ENCODE measurements around the gene FBLN1. TPM values are rescaled to one million over a fixed set of nuclear protein-coding genes. Genes with fewer than 3 reads are reported as not detected.

Gene FBLN1
- total RNA-seq, 1 donor: 256 TPM

- TF ChIP-seq CTCF (IDR thresholded peaks at IDR 0.05; ENCODE audit: insufficient read depth, low read depth, low read length): no peak
- no peak for DNase-seq (ENCODE audit: low read depth)
- no peak overlapping the region for H3K4me3 ChIP-seq (ENCODE audit: low read depth, low read length)
These were observed 43.8 kb downstream of the FBLN1 start for GRCh38 chr22:45546333-45547015.

- no peak for TF ChIP-seq CTCF (IDR thresholded peaks at IDR 0.05; ENCODE audit: insufficient read depth, low read depth, low read length)
- no peak overlapping the region for H3K4me3 ChIP-seq (ENCODE audit: low read depth, low read length)
- DNase-seq (ENCODE audit: low read depth): no peak
These were observed 44.3 kb downstream of the FBLN1 start for GRCh38 chr22:45547016-45547345.

GRCh38 chr22:45547731-45548130 is 45.0 kb downstream of the FBLN1 start:
- H3K4me3 ChIP-seq (ENCODE audit: low read depth, low read length): no peak overlapping the region
- no peak for TF ChIP-seq CTCF (IDR thresholded peaks at IDR 0.05; ENCODE audit: insufficient read depth, low read depth, low read length)
- no peak for DNase-seq (ENCODE audit: low read depth)

GRCh38 chr22:45548247-45548840 is 45.7 kb downstream of the FBLN1 start:
- H3K4me3 ChIP-seq (ENCODE audit: low read depth, low read length): no peak overlapping the region
- TF ChIP-seq CTCF (IDR thresholded peaks at IDR 0.05; ENCODE audit: insufficient read depth, low read depth, low read length): no peak
- DNase-seq (ENCODE audit: low read depth): no peak

- H3K4me3 ChIP-seq (ENCODE audit: low read depth, low read length): no peak overlapping the region
- peak; percentile 63 for TF ChIP-seq CTCF (IDR thresholded peaks at IDR 0.05; ENCODE audit: insufficient read depth, low read depth, low read length)
- DNase-seq (ENCODE audit: low read depth): peak; percentile 98
These were observed 46.5 kb downstream of the FBLN1 start for GRCh38 chr22:45548991-45549761.

- DNase-seq (ENCODE audit: low read depth): peak; percentile 75
- TF ChIP-seq CTCF (IDR thresholded peaks at IDR 0.05; ENCODE audit: insufficient read depth, low read depth, low read length): no peak
- H3K4me3 ChIP-seq (ENCODE audit: low read depth, low read length): no peak overlapping the region
These were observed 47.2 kb downstream of the FBLN1 start for GRCh38 chr22:45549762-45550378.

All from fibroblast of villous mesenchyme (primary cell).